Hypothalamus (tissue), 51 donors: ENCODE results near the gene FMO4.
A peak's percentile ranks its signal among the peaks of the same experiment; 100 is the strongest.
"Not testable (repeated sequence)": the region's sequence is repeated elsewhere in the genome, so short reads cannot be mapped to it uniquely, and the experiment has no call there.

Experiments used
- DNase-seq, 51 donors: peaks; one replicate each; lab custom pipeline; 2025; lab: John Stamatoyannopoulos, UW

The FMO4 gene

GRCh38 chr1:171313835-171314320, at the start of gene FMO4:
FMO4 (plus strand) TSS chr1:171314183; CDS start chr1:171319826, 5,643 bp downstream.
- DNase-seq, result peak in 49 of 51 donors; percentile 1 to 94 (median 65)

GRCh38 chr1:171265686-171266085, 48.3 kb upstream of the FMO4 start:
- no peak for DNase-seq

GRCh38 chr1:171266930-171267329, 47.1 kb upstream of the FMO4 start:
- DNase-seq, result no peak

GRCh38 chr1:171267391-171267790, 46.6 kb upstream of the FMO4 start:
- DNase-seq, result no peak

GRCh38 chr1:171270806-171271205, 43.2 kb upstream of the FMO4 start:
- no peak for DNase-seq

- no peak for DNase-seq
These were observed 36.4 kb upstream of the FMO4 start for GRCh38 chr1:171277534-171277933.

GRCh38 chr1:171279234-171279633, 34.7 kb upstream of the FMO4 start:
- DNase-seq, result no peak

GRCh38 chr1:171279678-171280077, 34.3 kb upstream of the FMO4 start:
- no peak for DNase-seq

GRCh38 chr1:171280599-171280998, 33.4 kb upstream of the FMO4 start:
- no peak for DNase-seq

GRCh38 chr1:171286032-171286705, 27.8 kb upstream of the FMO4 start:
- DNase-seq, result no peak

GRCh38 chr1:171290621-171291020, 23.4 kb upstream of the FMO4 start:
- no peak for DNase-seq

GRCh38 chr1:171292799-171293198, 21.2 kb upstream of the FMO4 start:
- no peak for DNase-seq

GRCh38 chr1:171295383-171295782, 18.6 kb upstream of the FMO4 start:
- DNase-seq, result not testable (repeated sequence)

GRCh38 chr1:171295821-171296220, 18.2 kb upstream of the FMO4 start:
- no peak for DNase-seq

GRCh38 chr1:171296897-171297296, 17.1 kb upstream of the FMO4 start:
- no peak for DNase-seq

GRCh38 chr1:171298696-171299095, 15.3 kb upstream of the FMO4 start:
- no peak for DNase-seq

GRCh38 chr1:171299342-171299741, 14.6 kb upstream of the FMO4 start:
- DNase-seq, result no peak

GRCh38 chr1:171300401-171300800, 13.6 kb upstream of the FMO4 start:
- DNase-seq, result no peak

GRCh38 chr1:171310661-171311087, 3.3 kb upstream of the FMO4 start:
- no peak for DNase-seq

- no peak for DNase-seq
These were observed 2.0 kb upstream of the FMO4 start for GRCh38 chr1:171311771-171312558.

- no peak for DNase-seq
These were observed 606 bp upstream of the FMO4 start for GRCh38 chr1:171313319-171313834.

- DNase-seq, result no peak
These were observed 15.3 kb downstream of the FMO4 start for GRCh38 chr1:171329251-171329650.
